Panc1 (cell line): ENCODE results near the gene LEKR1. TPM values are rescaled to one million over a fixed set of nuclear protein-coding genes. Genes with fewer than 3 reads are reported as not detected.

ENCODE experiments used
- ATAC-seq: fragments of 200-7000 bp; cut with Tn5 transposase; 2 replicates; pipeline ENCODE4 v1.9.1; 2020; ENCODE audit warnings: mild to moderate bottlenecking, moderate library complexity
- BruUV-seq: library from RNA; stranded (reverse); fragments of 400-500 nt; replicated peaks from 2 replicates; lab custom pipeline; 2021; lab: Mats Ljungman, UMichigan
- CTCF ChIA-PET: fragments of 300-600 bp; sonication (Branson Sonifier 250); formaldehyde crosslinking; loops from one replicate; lab custom pipeline; 2022; ENCODE audit warnings: antibody characterized with exemption; lab: Charles Lee
- POLR2A ChIA-PET: fragments of 300-600 bp; sonication (Branson Sonifier 250); formaldehyde crosslinking; loops from one replicate; lab custom pipeline; 2022; ENCODE audit warnings: antibody characterized with exemption; lab: Charles Lee
- DNase-seq: peaks from one replicate; pipeline ENCODE4 v3.0.0-alpha.2; 2010; ENCODE audit warnings: low read depth, low spot score
- H3K27ac ChIP-seq: 2 replicates; pipeline ENCODE4 v1.5.1; 2011; ENCODE audit warnings: mild to moderate bottlenecking, low read length, inconsistent platforms
- H3K27me3 ChIP-seq: fragments of 200-500 bp; sonication (Bioruptor generic); 2 replicates; pipeline ENCODE4 v1.6.0; 2014; ENCODE audit warnings: low read length, inconsistent platforms; ENCODE audit not compliant: control insufficient read depth, insufficient read depth
- H3K36me3 ChIP-seq: fragments of 200-500 bp; sonication (Bioruptor generic); 2 replicates; pipeline ENCODE4 v1.5.1; 2014; ENCODE audit warnings: inconsistent platforms, mild to moderate bottlenecking, low read length, moderate library complexity; ENCODE audit not compliant: control insufficient read depth, insufficient read depth
- H3K4me1 ChIP-seq: 2 replicates; pipeline ENCODE4 v1.5.1; 2011; ENCODE audit warnings: inconsistent platforms, mild to moderate bottlenecking, low read length, moderate library complexity; ENCODE audit not compliant: control insufficient read depth, insufficient read depth
- H3K4me3 ChIP-seq, 2 experiments: 2 replicates each; pipeline ENCODE4 v1.5.1; 2011 to 2012; ENCODE audit warnings: low read depth in 2 of 2, low read length in 2 of 2, mild to moderate bottlenecking in 2 of 2, inconsistent platforms in 1 of 2, moderate library complexity in 1 of 2
- H3K9me3 ChIP-seq: fragments of 200-500 bp; sonication (Bioruptor generic); 2 replicates; pipeline ENCODE4 v1.5.1; 2014; ENCODE audit warnings: low read depth, mild to moderate bottlenecking, inconsistent platforms, low read length, moderate library complexity; ENCODE audit not compliant: control insufficient read depth, insufficient read depth
- POLR2AphosphoS5 ChIP-seq: IDR thresholded peaks from 2 replicates; pipeline ENCODE4 v1.6.1; 2012; ENCODE audit warnings: mild to moderate bottlenecking, low read depth, low read length, moderate library complexity
- SIN3A ChIP-seq: IDR thresholded peaks from 2 replicates; pipeline ENCODE4 v1.6.1; 2012; ENCODE audit warnings: low read depth, mild to moderate bottlenecking, low read length, moderate library complexity, borderline replicate concordance; ENCODE audit not compliant: insufficient read depth
- TCF7L2 ChIP-seq: IDR thresholded peaks from 2 replicates; pipeline ENCODE4 v1.6.1; 2011; ENCODE audit warnings: mild to moderate bottlenecking, low read depth, low read length, inconsistent platforms
- in situ Hi-C: cut with HindIII; loops from 2 replicates; pipeline ENCODE4 v1.10.0; 2016; ENCODE audit warnings: low sequenced_read_pairs, low pct_unique_long_range_greater_than_20kb
- intact Hi-C: fragments of 100-400 bp; cut with micrococcal nuclease; formaldehyde crosslinking; loops from one replicate; pipeline ENCODE4 v1.10.0; 2022; ENCODE audit not compliant: unreplicated experiment
- total RNA-seq: library from RNA; stranded (reverse); gene quantifications from one replicate; pipeline ENCODE4 v1.2.1, GENCODE V29; 2021; ENCODE audit not compliant: unreplicated experiment
- TF ChIP-seq, protein P1 (sequence below): fragments of 450-650 bp; IDR thresholded peaks from 2 replicates; pipeline ENCODE4 v1.5.1; 2017; ENCODE audit warnings: mild to moderate bottlenecking
- TF ChIP-seq, protein P2 (sequence below), 2 experiments: IDR thresholded peaks; 2 replicates each; pipeline ENCODE4 v1.6.1; 2011 to 2012; ENCODE audit warnings: low read depth in 2 of 2, control low read depth in 1 of 2, low read length in 1 of 2, mild to moderate bottlenecking in 1 of 2, moderate library complexity in 1 of 2; ENCODE audit not compliant: insufficient read depth in 1 of 2

The LEKR1 gene
- total RNA-seq, 1 experiment from 2014 or later = not detected

DNA sequence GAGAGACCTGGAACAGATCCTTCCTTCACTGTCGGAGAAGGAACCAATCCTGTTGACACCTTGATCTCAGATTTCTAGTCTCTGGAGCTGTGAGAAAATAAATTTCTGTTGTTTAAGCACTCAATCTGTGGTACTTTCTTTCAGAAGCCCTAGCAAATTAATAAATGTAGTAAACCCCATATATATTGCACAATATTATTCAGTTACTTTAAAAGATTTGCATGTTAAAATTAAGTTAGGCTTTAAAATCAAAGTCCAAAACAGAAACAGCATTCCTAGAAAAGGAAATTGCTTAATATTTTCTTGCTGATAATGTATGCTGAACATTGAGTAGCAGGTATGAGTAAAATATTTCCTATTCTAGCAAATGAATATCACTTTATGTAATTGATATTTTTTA, 113.2 kb downstream of the LEKR1 start:
- intact Hi-C loops (no loop called here), in situ Hi-C loops (no loop called here)
- no peaks in the 10 kb centered on the region for H3K36me3 ChIP-seq
- no peak overlapping the region for H3K27ac ChIP-seq
- no peak for ATAC-seq
- TF ChIP-seq POLR2AphosphoS5 (no peak), TCF7L2 (no peak), SIN3A (no peak)
- TF ChIP-seq, protein P1, sequence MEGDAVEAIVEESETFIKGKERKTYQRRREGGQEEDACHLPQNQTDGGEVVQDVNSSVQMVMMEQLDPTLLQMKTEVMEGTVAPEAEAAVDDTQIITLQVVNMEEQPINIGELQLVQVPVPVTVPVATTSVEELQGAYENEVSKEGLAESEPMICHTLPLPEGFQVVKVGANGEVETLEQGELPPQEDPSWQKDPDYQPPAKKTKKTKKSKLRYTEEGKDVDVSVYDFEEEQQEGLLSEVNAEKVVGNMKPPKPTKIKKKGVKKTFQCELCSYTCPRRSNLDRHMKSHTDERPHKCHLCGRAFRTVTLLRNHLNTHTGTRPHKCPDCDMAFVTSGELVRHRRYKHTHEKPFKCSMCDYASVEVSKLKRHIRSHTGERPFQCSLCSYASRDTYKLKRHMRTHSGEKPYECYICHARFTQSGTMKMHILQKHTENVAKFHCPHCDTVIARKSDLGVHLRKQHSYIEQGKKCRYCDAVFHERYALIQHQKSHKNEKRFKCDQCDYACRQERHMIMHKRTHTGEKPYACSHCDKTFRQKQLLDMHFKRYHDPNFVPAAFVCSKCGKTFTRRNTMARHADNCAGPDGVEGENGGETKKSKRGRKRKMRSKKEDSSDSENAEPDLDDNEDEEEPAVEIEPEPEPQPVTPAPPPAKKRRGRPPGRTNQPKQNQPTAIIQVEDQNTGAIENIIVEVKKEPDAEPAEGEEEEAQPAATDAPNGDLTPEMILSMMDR = no peak
- TF ChIP-seq, protein P2, sequence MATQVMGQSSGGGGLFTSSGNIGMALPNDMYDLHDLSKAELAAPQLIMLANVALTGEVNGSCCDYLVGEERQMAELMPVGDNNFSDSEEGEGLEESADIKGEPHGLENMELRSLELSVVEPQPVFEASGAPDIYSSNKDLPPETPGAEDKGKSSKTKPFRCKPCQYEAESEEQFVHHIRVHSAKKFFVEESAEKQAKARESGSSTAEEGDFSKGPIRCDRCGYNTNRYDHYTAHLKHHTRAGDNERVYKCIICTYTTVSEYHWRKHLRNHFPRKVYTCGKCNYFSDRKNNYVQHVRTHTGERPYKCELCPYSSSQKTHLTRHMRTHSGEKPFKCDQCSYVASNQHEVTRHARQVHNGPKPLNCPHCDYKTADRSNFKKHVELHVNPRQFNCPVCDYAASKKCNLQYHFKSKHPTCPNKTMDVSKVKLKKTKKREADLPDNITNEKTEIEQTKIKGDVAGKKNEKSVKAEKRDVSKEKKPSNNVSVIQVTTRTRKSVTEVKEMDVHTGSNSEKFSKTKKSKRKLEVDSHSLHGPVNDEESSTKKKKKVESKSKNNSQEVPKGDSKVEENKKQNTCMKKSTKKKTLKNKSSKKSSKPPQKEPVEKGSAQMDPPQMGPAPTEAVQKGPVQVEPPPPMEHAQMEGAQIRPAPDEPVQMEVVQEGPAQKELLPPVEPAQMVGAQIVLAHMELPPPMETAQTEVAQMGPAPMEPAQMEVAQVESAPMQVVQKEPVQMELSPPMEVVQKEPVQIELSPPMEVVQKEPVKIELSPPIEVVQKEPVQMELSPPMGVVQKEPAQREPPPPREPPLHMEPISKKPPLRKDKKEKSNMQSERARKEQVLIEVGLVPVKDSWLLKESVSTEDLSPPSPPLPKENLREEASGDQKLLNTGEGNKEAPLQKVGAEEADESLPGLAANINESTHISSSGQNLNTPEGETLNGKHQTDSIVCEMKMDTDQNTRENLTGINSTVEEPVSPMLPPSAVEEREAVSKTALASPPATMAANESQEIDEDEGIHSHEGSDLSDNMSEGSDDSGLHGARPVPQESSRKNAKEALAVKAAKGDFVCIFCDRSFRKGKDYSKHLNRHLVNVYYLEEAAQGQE (IDR thresholded peaks at IDR 0.05; ENCODE audit: insufficient read depth in 1 of 2, low read depth in 2 of 2, low read length in 1 of 2) = no peak
- no TSS peak for BruUV-seq
- POLR2A ChIA-PET = no interaction called here
- H3K9me3 ChIP-seq = no peaks in the 10 kb centered on the region
- no peaks in the 10 kb centered on the region for H3K27me3 ChIP-seq
- CTCF ChIA-PET = no interaction called here
- no peak for DNase-seq
- H3K4me3 ChIP-seq = no peak overlapping the region
- no peaks in the 10 kb centered on the region for H3K4me1 ChIP-seq

DNA sequence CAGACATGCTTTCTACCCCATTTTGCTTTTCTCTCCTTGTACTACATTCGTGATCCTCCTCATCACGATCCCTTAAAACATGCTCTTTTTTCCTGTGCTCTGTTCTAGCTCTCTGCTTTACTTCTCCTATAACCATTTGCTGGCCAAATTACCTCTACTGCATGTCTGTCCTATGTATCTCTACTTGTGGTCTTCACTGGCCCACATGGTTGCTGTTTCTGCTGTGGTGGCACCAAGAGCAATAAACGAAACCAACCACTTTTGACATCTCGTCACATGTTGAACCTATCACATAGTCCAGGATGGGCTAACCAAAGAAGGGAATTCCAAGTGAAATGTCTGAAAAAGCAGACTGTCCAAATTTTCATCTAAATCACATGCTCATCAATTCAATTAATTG, 115.2 kb downstream of the LEKR1 start:
- POLR2A ChIA-PET = interaction anchor here (0.7 kb wide), 1 partner anchor 55 kb away, joined by 3 read pairs; no protein-coding TSS in a partner anchor
- Histone ChIP-seq H3K4me3 (no peak overlapping the region), H3K9me3 (no peaks in the 10 kb centered on the region), H3K27ac (no peak overlapping the region), H3K36me3 (no peaks in the 10 kb centered on the region), H3K27me3 (no peaks in the 10 kb centered on the region), H3K4me1 (no peaks in the 10 kb centered on the region)
- CTCF ChIA-PET = interaction anchor here (0.5 kb wide), 1 partner anchor 106 kb away, joined by 6 read pairs; no protein-coding TSS in a partner anchor
- BruUV-seq = no TSS peak
- intact Hi-C loops (no loop called here), in situ Hi-C loops (no loop called here)
- ATAC-seq (no peak), DNase-seq (no peak)
- TF ChIP-seq, protein P1 = no peak
- TF ChIP-seq SIN3A (no peak), POLR2AphosphoS5 (no peak), TCF7L2 (no peak)
- TF ChIP-seq, protein P2 (IDR thresholded peaks at IDR 0.05; ENCODE audit: insufficient read depth in 1 of 2, low read depth in 2 of 2, low read length in 1 of 2) = no peak
